Measurements from ENCODE around the gene SLX4.

SLX4 gene

DNA sequence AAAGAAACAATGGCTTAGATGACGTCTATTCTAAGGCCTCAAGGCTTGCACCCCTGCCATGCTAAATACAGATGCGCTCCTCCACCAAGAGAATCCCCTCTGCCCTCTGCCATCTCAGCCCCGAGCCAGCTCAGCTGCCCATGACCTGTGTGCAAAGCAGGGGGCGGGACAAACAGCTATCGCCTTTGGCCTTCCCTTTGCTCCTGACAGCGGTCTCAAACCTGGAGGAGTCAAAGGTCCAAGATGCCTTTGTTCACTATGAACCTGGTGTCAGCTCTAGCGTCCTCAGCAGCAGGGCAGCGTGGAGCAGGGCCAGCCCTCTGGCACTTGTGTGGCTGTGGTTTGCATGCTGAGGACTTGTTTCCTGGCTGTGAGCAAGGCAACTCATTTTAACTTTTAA is 12.3 kb downstream of the SLX4 start:
- Histone ChIP-seq H3K79me2 (ENCODE audit: control insufficient read depth, insufficient read depth, low read length, poor library complexity) (no peaks in the 10 kb centered on the region), H3K79me1 (ENCODE audit: low read length) (no peaks in the 10 kb centered on the region), H2BK5ac (ENCODE audit: low read depth, low read length, poor library complexity) (no peak overlapping the region), H3K27me3 (ENCODE audit: insufficient read depth, low read length) (no peaks in the 10 kb centered on the region), H3K14ac (ENCODE audit: low read length) (no peak overlapping the region), H3K4me1 (ENCODE audit: control insufficient read depth in 1 of 2, insufficient read depth in 2 of 2, low read length in 2 of 2) (no peaks in the 10 kb centered on the region), H3K4me2 (ENCODE audit: low read length) (no peak overlapping the region), H3K9me3 (ENCODE audit: insufficient read depth, low read depth, low read length) (peaks cover 21% of the 10 kb centered on the region), H3K4ac (ENCODE audit: low read depth, low read length) (no peak overlapping the region), H3K4me3 (ENCODE audit: low read depth, low read length) (no peak overlapping the region), H3K27ac (ENCODE audit: low read depth, low read length) (no peak overlapping the region), H2BK120ac (ENCODE audit: insufficient read depth, low read length, poor library complexity) (no peak overlapping the region), H3K36me3 (ENCODE audit: control insufficient read depth in 1 of 2, insufficient read depth in 2 of 2, low read length in 2 of 2) (peaks cover 60 to 68% of the 10 kb centered on the region in 2 experiments), H4K91ac (ENCODE audit: low read depth, low read length) (no peak overlapping the region), H3K23ac (ENCODE audit: low read length) (no peak overlapping the region), H4K12ac (ENCODE audit: low read depth, low read length) (no peak overlapping the region), H2AK5ac (ENCODE audit: low read length) (no peak overlapping the region), H2AFZ (ENCODE audit: insufficient read depth, low read length, poor library complexity) (no peak overlapping the region), H3K9ac (ENCODE audit: low read length) (no peak overlapping the region), H2BK12ac (ENCODE audit: low read length) (no peak overlapping the region), H4K8ac (ENCODE audit: low read depth, low read length) (no peak overlapping the region), H3K18ac (ENCODE audit: low read length) (no peak overlapping the region)
- WGBS (ENCODE audit: extremely low coverage, insufficient coverage, insufficient read length): no CpG with 5 or more reads among the region's 8 CpGs
- no peak for DNase-seq

DNA sequence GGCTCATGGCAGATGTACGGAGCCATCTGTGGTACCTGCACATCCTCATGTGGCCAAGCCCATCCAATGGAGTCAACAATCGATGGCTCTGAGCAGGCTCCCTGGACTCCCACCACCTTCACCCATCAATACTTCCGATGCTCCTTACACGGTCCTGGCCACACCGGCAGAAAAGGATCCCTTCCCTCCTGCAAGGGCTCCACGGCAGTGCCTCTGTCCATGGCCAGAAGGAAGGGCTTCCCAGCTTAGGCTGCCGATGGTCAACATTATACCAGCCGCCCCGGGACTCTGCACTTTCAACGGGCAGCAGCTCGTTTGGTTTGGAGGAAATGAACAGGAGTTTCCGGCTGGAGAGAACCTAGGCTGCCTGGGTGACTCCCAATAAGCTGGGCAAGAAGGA is 13.2 kb downstream of the SLX4 start:
- H3K79me2 ChIP-seq (ENCODE audit: control insufficient read depth, insufficient read depth, low read length, poor library complexity): no peaks in the 10 kb centered on the region
- H3K79me1 ChIP-seq (ENCODE audit: low read length): no peaks in the 10 kb centered on the region
- H3K14ac ChIP-seq (ENCODE audit: low read length): no peak overlapping the region
- H2BK12ac ChIP-seq (ENCODE audit: low read length): no peak overlapping the region
- H4K8ac ChIP-seq (ENCODE audit: low read depth, low read length): no peak overlapping the region
- no peak overlapping the region for H3K27ac ChIP-seq (ENCODE audit: low read depth, low read length)
- no peak overlapping the region for H3K4me2 ChIP-seq (ENCODE audit: low read length)
- H3K4me1 ChIP-seq (ENCODE audit: control insufficient read depth in 1 of 2, insufficient read depth in 2 of 2, low read length in 2 of 2): no peaks in the 10 kb centered on the region
- peaks cover 20% of the 10 kb centered on the region for H3K9me3 ChIP-seq (ENCODE audit: insufficient read depth, low read depth, low read length)
- no peak overlapping the region for H2BK5ac ChIP-seq (ENCODE audit: low read depth, low read length, poor library complexity)
- no peak overlapping the region for H2AFZ ChIP-seq (ENCODE audit: insufficient read depth, low read length, poor library complexity)
- no CpG with 5 or more reads among the region's 12 CpGs for WGBS (ENCODE audit: extremely low coverage, insufficient coverage, insufficient read length)
- no peak for DNase-seq
- H2AK5ac ChIP-seq (ENCODE audit: low read length): no peak overlapping the region
- no peak overlapping the region for H3K18ac ChIP-seq (ENCODE audit: low read length)
- H2BK120ac ChIP-seq (ENCODE audit: insufficient read depth, low read length, poor library complexity): no peak overlapping the region
- H4K12ac ChIP-seq (ENCODE audit: low read depth, low read length): no peak overlapping the region
- H3K23ac ChIP-seq (ENCODE audit: low read length): no peak overlapping the region
- no peak overlapping the region for H3K9ac ChIP-seq (ENCODE audit: low read length)
- H3K27me3 ChIP-seq (ENCODE audit: insufficient read depth, low read length): no peaks in the 10 kb centered on the region
- no peak overlapping the region for H4K91ac ChIP-seq (ENCODE audit: low read depth, low read length)
- H3K36me3 ChIP-seq (ENCODE audit: control insufficient read depth in 1 of 2, insufficient read depth in 2 of 2, low read length in 2 of 2): peaks cover 53 to 65% of the 10 kb centered on the region in 2 experiments
- no peak overlapping the region for H3K4me3 ChIP-seq (ENCODE audit: low read depth, low read length)
- no peak overlapping the region for H3K4ac ChIP-seq (ENCODE audit: low read depth, low read length)

DNA sequence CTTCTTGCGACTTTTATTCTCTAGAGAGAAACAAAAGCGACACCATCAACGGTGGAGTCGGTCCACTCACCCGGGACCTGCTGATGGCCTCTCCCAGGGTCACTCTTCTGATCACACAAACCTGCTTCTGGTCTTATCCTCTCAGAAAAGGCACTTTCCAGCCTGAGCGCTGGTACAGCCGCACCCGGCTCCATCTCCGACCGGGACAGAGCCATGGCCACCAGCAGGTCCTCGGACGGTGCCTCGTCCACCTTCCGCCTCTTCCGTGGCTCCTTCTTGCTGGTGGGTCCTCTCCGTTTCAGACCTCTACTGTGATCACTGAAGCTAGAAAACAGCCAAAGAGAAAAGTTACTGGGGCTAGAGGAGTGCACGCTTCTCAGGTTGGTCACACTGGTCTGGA is 13.7 kb downstream of the SLX4 start:
- Histone ChIP-seq H2BK12ac (ENCODE audit: low read length) (no peak overlapping the region), H3K27me3 (ENCODE audit: insufficient read depth, low read length) (no peaks in the 10 kb centered on the region), H3K4me2 (ENCODE audit: low read length) (no peak overlapping the region), H3K36me3 (ENCODE audit: control insufficient read depth in 1 of 2, insufficient read depth in 2 of 2, low read length in 2 of 2) (peaks cover 49 to 62% of the 10 kb centered on the region in 2 experiments), H3K9me3 (ENCODE audit: insufficient read depth, low read depth, low read length) (peaks cover 20% of the 10 kb centered on the region), H3K23ac (ENCODE audit: low read length) (no peak overlapping the region), H4K91ac (ENCODE audit: low read depth, low read length) (no peak overlapping the region), H4K8ac (ENCODE audit: low read depth, low read length) (no peak overlapping the region), H3K27ac (ENCODE audit: low read depth, low read length) (no peak overlapping the region), H3K4me3 (ENCODE audit: low read depth, low read length) (no peak overlapping the region), H4K12ac (ENCODE audit: low read depth, low read length) (no peak overlapping the region), H3K79me2 (ENCODE audit: control insufficient read depth, insufficient read depth, low read length, poor library complexity) (no peaks in the 10 kb centered on the region), H2AFZ (ENCODE audit: insufficient read depth, low read length, poor library complexity) (no peak overlapping the region), H2AK5ac (ENCODE audit: low read length) (no peak overlapping the region), H3K4ac (ENCODE audit: low read depth, low read length) (no peak overlapping the region), H3K79me1 (ENCODE audit: low read length) (no peaks in the 10 kb centered on the region), H3K14ac (ENCODE audit: low read length) (no peak overlapping the region), H3K18ac (ENCODE audit: low read length) (no peak overlapping the region), H2BK5ac (ENCODE audit: low read depth, low read length, poor library complexity) (no peak overlapping the region), H3K4me1 (ENCODE audit: control insufficient read depth in 1 of 2, insufficient read depth in 2 of 2, low read length in 2 of 2) (no peaks in the 10 kb centered on the region), H2BK120ac (ENCODE audit: insufficient read depth, low read length, poor library complexity) (no peak overlapping the region), H3K9ac (ENCODE audit: low read length) (no peak overlapping the region)
- WGBS (ENCODE audit: extremely low coverage, insufficient coverage, insufficient read length): no CpG with 5 or more reads among the region's 17 CpGs
- DNase-seq: no peak

DNA sequence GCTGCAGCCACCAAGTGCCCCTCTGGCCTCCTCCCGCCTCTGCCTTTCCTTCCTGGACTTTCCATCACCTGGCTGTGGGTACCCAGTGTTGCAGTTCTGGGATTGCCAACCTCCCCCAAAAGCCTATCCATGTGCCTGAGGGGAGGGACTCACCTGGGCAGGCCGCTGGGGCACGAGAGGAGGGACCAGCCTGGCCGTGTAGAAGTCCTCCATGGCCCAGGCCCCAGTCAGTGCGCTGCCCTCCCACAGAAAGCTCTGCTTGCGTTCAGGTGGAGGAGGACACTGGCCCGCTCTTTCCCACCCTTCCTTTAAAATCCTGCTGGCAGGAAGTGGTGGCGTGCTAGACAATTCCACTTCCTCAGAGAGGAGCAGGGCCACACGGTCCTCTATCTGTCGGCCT is 14.2 kb downstream of the SLX4 start:
- Histone ChIP-seq H3K9ac (ENCODE audit: low read length) (no peak overlapping the region), H2AFZ (ENCODE audit: insufficient read depth, low read length, poor library complexity) (no peak overlapping the region), H3K27me3 (ENCODE audit: insufficient read depth, low read length) (no peaks in the 10 kb centered on the region), H3K14ac (ENCODE audit: low read length) (no peak overlapping the region), H3K4me1 (ENCODE audit: control insufficient read depth in 1 of 2, insufficient read depth in 2 of 2, low read length in 2 of 2) (no peaks in the 10 kb centered on the region), H4K12ac (ENCODE audit: low read depth, low read length) (no peak overlapping the region), H2AK5ac (ENCODE audit: low read length) (no peak overlapping the region), H3K4ac (ENCODE audit: low read depth, low read length) (no peak overlapping the region), H3K36me3 (ENCODE audit: control insufficient read depth in 1 of 2, insufficient read depth in 2 of 2, low read length in 2 of 2) (peaks cover 51 to 61% of the 10 kb centered on the region in 2 experiments), H2BK120ac (ENCODE audit: insufficient read depth, low read length, poor library complexity) (no peak overlapping the region), H3K18ac (ENCODE audit: low read length) (no peak overlapping the region), H3K79me2 (ENCODE audit: control insufficient read depth, insufficient read depth, low read length, poor library complexity) (no peaks in the 10 kb centered on the region), H3K4me3 (ENCODE audit: low read depth, low read length) (no peak overlapping the region), H3K4me2 (ENCODE audit: low read length) (no peak overlapping the region), H2BK5ac (ENCODE audit: low read depth, low read length, poor library complexity) (no peak overlapping the region), H3K9me3 (ENCODE audit: insufficient read depth, low read depth, low read length) (peaks cover 20% of the 10 kb centered on the region), H4K91ac (ENCODE audit: low read depth, low read length) (no peak overlapping the region), H3K79me1 (ENCODE audit: low read length) (no peaks in the 10 kb centered on the region), H3K23ac (ENCODE audit: low read length) (no peak overlapping the region), H4K8ac (ENCODE audit: low read depth, low read length) (no peak overlapping the region), H2BK12ac (ENCODE audit: low read length) (no peak overlapping the region), H3K27ac (ENCODE audit: low read depth, low read length) (no peak overlapping the region)
- DNase-seq: no peak
- WGBS (ENCODE audit: extremely low coverage, insufficient coverage, insufficient read length): no CpG with 5 or more reads among the region's 10 CpGs

Data from trophoblast cell (in vitro differentiated cells and primary cell).